ENCODE results near the gene PCK2. TPM values are rescaled to one million over a fixed set of nuclear protein-coding genes. Genes with fewer than 3 reads are reported as not detected.

Gene PCK2
- total RNA-seq, 4 donors from 2014 or later, result 10.5 to 13.5 (median 12.8) TPM

- WGBS, 2 donors, result 0 to 1% methylated on average over 8 to 26 of the region's 57 CpGs
- DNase-seq, result peak; percentile 95
- peak within 1 kb of the TSS; percentile 80 to 97 (median 82) for H3K4me3 ChIP-seq
- H3K36me3 ChIP-seq, result peaks cover 16 to 53% (median 24%) of the 10 kb centered on the region in 3 donors
- no peaks in the 10 kb centered on the region for H3K9me3 ChIP-seq
- intact Hi-C loops (cut with DNase I), result no loop called here
- no peaks in the 10 kb centered on the region for H3K27me3 ChIP-seq
- H3K4me1 ChIP-seq, result peaks cover 26 to 61% (median 28%) of the 10 kb centered on the region in 3 donors
- H3K27ac ChIP-seq, result peak within 1 kb of the TSS; percentile 92 to 98 (median 94)
- TF ChIP-seq, protein P1, sequence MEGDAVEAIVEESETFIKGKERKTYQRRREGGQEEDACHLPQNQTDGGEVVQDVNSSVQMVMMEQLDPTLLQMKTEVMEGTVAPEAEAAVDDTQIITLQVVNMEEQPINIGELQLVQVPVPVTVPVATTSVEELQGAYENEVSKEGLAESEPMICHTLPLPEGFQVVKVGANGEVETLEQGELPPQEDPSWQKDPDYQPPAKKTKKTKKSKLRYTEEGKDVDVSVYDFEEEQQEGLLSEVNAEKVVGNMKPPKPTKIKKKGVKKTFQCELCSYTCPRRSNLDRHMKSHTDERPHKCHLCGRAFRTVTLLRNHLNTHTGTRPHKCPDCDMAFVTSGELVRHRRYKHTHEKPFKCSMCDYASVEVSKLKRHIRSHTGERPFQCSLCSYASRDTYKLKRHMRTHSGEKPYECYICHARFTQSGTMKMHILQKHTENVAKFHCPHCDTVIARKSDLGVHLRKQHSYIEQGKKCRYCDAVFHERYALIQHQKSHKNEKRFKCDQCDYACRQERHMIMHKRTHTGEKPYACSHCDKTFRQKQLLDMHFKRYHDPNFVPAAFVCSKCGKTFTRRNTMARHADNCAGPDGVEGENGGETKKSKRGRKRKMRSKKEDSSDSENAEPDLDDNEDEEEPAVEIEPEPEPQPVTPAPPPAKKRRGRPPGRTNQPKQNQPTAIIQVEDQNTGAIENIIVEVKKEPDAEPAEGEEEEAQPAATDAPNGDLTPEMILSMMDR (IDR thresholded peaks at IDR 0.05), result no peak
- TF ChIP-seq POLR2A (IDR thresholded peaks at IDR 0.05), result peak in 2 of 4 donors; percentile 12 to 59
Observed at GRCh38 chr14:24146978-24147760, 53.1 kb downstream of the PCK2 start, which contains the start of gene RNF31. Gene RNF31 (plus strand): TSS chr14:24147498. CDS start chr14:24147699, 201 bp downstream.

DNA sequence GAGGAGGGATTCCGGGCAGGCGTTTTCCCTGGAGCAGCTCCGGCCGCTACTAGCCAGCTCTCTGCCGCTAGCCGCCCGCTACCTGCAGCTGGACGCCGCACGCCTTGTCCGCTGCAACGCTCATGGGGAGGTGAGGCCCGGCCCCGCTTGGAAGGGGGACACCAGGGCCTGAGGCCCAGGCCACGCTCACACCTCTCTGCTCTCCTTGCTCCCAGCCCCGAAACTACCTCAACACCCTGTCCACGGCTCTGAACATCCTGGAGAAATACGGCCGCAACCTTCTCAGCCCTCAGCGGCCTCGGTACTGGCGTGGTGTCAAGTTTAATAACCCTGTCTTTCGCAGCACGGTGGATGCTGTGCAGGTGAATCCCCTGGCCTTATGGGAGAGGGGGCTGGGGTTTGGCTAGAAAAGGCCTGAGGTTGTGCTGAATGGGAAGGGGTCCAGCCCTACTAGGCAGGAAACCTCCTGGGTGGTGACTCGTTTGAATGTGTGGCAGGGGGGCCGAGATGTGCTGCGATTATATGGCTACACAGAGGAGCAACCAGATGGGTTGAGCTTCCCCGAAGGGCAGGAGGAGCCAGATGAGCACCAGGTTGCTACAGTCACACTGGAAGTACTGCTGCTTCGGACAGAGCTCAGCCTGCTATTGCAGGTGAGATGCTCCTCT is 53.8 kb downstream of the PCK2 start:
- peak overlapping the region; percentile 80 to 97 (median 82) for H3K4me3 ChIP-seq
- TF ChIP-seq, protein P1 (IDR thresholded peaks at IDR 0.05), result no peak
- no peak for TF ChIP-seq POLR2A (IDR thresholded peaks at IDR 0.05)
- H3K27ac ChIP-seq, result peak overlapping the region; percentile 92 to 98 (median 94)
- 19 to 29% methylated on average over 4 to 5 of the region's 29 CpGs for WGBS, 2 donors
- H3K36me3 ChIP-seq, result peaks cover 16 to 60% (median 28%) of the 10 kb centered on the region in 3 donors
- no peaks in the 10 kb centered on the region for H3K27me3 ChIP-seq
- no peaks in the 10 kb centered on the region for H3K9me3 ChIP-seq
- DNase-seq, result no peak
- intact Hi-C loops (cut with DNase I), result no loop called here
- peaks cover 23 to 55% (median 23%) of the 10 kb centered on the region in 3 donors for H3K4me1 ChIP-seq

GRCh38 chr14:24149302-24149969 is 55.3 kb downstream of the PCK2 start:
- H3K4me3 ChIP-seq, result no peak overlapping the region
- no peak for DNase-seq
- 80 to 94% methylated on average over 3 of the region's 3 CpGs for WGBS, 2 donors
- H3K9me3 ChIP-seq, result no peaks in the 10 kb centered on the region
- H3K27me3 ChIP-seq, result no peaks in the 10 kb centered on the region
- no peak overlapping the region for H3K27ac ChIP-seq
- H3K4me1 ChIP-seq, result peaks cover 23 to 47% (median 23%) of the 10 kb centered on the region in 3 donors
- intact Hi-C loops (cut with DNase I), result no loop called here
- H3K36me3 ChIP-seq, result peaks cover 16 to 62% (median 28%) of the 10 kb centered on the region in 3 donors
- no peak for TF ChIP-seq POLR2A (IDR thresholded peaks at IDR 0.05)
- TF ChIP-seq, protein P1 (IDR thresholded peaks at IDR 0.05), result no peak

GRCh38 chr14:24150061-24150460 is 56.0 kb downstream of the PCK2 start:
- intact Hi-C loops (cut with DNase I), result no loop called here
- H3K9me3 ChIP-seq, result no peaks in the 10 kb centered on the region
- WGBS, 2 donors, result 90 to 100% methylated on average over 2 to 7 of the region's 9 CpGs
- peaks cover 18 to 40% (median 19%) of the 10 kb centered on the region in 3 donors for H3K4me1 ChIP-seq
- no peak for DNase-seq
- no peaks in the 10 kb centered on the region for H3K27me3 ChIP-seq
- no peak overlapping the region for H3K27ac ChIP-seq
- no peak for TF ChIP-seq POLR2A (IDR thresholded peaks at IDR 0.05)
- TF ChIP-seq, protein P1 (IDR thresholded peaks at IDR 0.05), result no peak
- H3K36me3 ChIP-seq, result peaks cover 23 to 68% (median 31%) of the 10 kb centered on the region in 3 donors
- H3K4me3 ChIP-seq, result no peak overlapping the region
